Endothelial cell of umbilical vein (primary cell): ENCODE results near the gene NIPBL. TPM values are rescaled to one million over a fixed set of nuclear protein-coding genes. Genes with fewer than 3 reads are reported as not detected.
"Not testable (repeated sequence)": the region's sequence is repeated elsewhere in the genome, so short reads cannot be mapped to it uniquely, and the experiment has no call there.

Experiments used
- BruUV-seq: library from RNA; stranded (reverse); fragments of 400-500 nt; replicated peaks from 2 replicates; lab custom pipeline; 2021; lab: Mats Ljungman, UMichigan
- CTCF ChIA-PET: fragments of 300-600, 350-600 bp; sonication (Branson Sonifier 250); formaldehyde crosslinking; loops from one replicate; lab custom pipeline; 2021; ENCODE audit warnings: antibody characterized with exemption, inconsistent platforms; lab: Charles Lee
- POLR2A ChIA-PET: fragments of 300-600, 350-600 bp; sonication (Branson Sonifier 250); formaldehyde crosslinking; loops from one replicate; lab custom pipeline; 2021; ENCODE audit warnings: antibody characterized with exemption, inconsistent platforms; lab: Charles Lee
- DNase-seq: peaks from one replicate; pipeline ENCODE4 v3.0.0-alpha.2; 2011; ENCODE audit warnings: low read depth, low spot score
- FAIRE-seq: peaks from 2 replicates; lab custom pipeline; 2011; peaks lifted over from hg19 to GRCh38; lab: Jason Lieb, UNC
- H2AFZ ChIP-seq: 2 replicates; pipeline ENCODE4 v1.6.0; 2012; ENCODE audit warnings: low read depth, low read length, control low read depth, inconsistent platforms
- H3K27ac ChIP-seq: 2 replicates; pipeline ENCODE4 v1.5.1; 2011; ENCODE audit warnings: low read depth, mild to moderate bottlenecking, control low read depth, low read length, moderate library complexity; ENCODE audit not compliant: insufficient read depth
- H3K27me3 ChIP-seq, 2 experiments: 2 replicates each; pipeline versions ENCODE4 v1.6.0 to v1.6.1; 2011; ENCODE audit warnings: low read length in 2 of 2, mixed read lengths in 1 of 2; ENCODE audit not compliant: control insufficient read depth in 2 of 2, insufficient read depth in 2 of 2
- H3K36me3 ChIP-seq, 2 experiments: 2 replicates in 1 of 2; 3 replicates in 1 of 2; pipeline ENCODE4 v1.5.1; 2011; ENCODE audit warnings: low read length in 2 of 2, mild to moderate bottlenecking in 1 of 2, moderate library complexity in 1 of 2; ENCODE audit not compliant: control insufficient read depth in 2 of 2, insufficient read depth in 2 of 2; ENCODE audit errors: extremely low read depth in 1 of 2
- H3K4me1 ChIP-seq: 3 replicates; pipeline ENCODE4 v1.5.1; 2011; ENCODE audit warnings: mild to moderate bottlenecking, low read length; ENCODE audit not compliant: control insufficient read depth, insufficient read depth; ENCODE audit errors: extremely low read depth
- H3K4me2 ChIP-seq: 2 replicates; pipeline ENCODE4 v1.6.1; 2011; ENCODE audit warnings: low read length, control low read depth, mixed read lengths; ENCODE audit not compliant: insufficient read depth
- H3K4me3 ChIP-seq, 3 experiments: fragments of 200-600 bp in 1 of 3; sonication (generic), shearing (Covaris generic) in 1 of 3; replicated peaks in 1 of 3; 2 replicates each; pipeline ENCODE4 v1.5.1; 2011 to 2016; ENCODE audit warnings: control low read depth in 3 of 3, low read length in 3 of 3, mild to moderate bottlenecking in 2 of 3, inconsistent platforms in 1 of 3, low read depth in 1 of 3, moderate library complexity in 1 of 3; ENCODE audit not compliant: insufficient read depth in 1 of 3
- H3K79me2 ChIP-seq: 2 replicates; pipeline ENCODE4 v1.6.0; 2012; ENCODE audit warnings: low read length, inconsistent platforms; ENCODE audit not compliant: control insufficient read depth, insufficient read depth
- H3K9ac ChIP-seq: replicated peaks from 2 replicates; pipeline ENCODE3; 2011; ENCODE audit warnings: low read length, control low read depth; ENCODE audit not compliant: insufficient read depth; ENCODE audit errors: extremely low read depth
- H3K9me1 ChIP-seq: replicated peaks from 3 replicates; pipeline ENCODE4 v1.6.0; 2011; ENCODE audit warnings: mild to moderate bottlenecking, low read length; ENCODE audit not compliant: control insufficient read depth, insufficient read depth; ENCODE audit errors: extremely low read depth
- H3K9me3 ChIP-seq: replicated peaks from 2 replicates; pipeline ENCODE4 v1.5.1; 2012; ENCODE audit warnings: low read length, inconsistent platforms; ENCODE audit not compliant: control insufficient read depth, insufficient read depth
- H4K20me1 ChIP-seq: replicated peaks from 2 replicates; pipeline ENCODE3; 2011; ENCODE audit warnings: mild to moderate bottlenecking, low read length; ENCODE audit not compliant: control insufficient read depth, insufficient read depth; ENCODE audit errors: extremely low read depth
- JUN ChIP-seq: IDR thresholded peaks from 2 replicates; pipeline ENCODE4 v1.6.1; 2011; ENCODE audit warnings: borderline replicate concordance, low read depth; ENCODE audit not compliant: insufficient read length, insufficient read depth
- POLR2A ChIP-seq: IDR thresholded peaks from 2 replicates; pipeline ENCODE4 v1.6.1; 2012; ENCODE audit warnings: low read depth, mild to moderate bottlenecking, control low read depth, low read length
- dilution Hi-C: fragments of 300-500 bp; cut with MboI; formaldehyde crosslinking; loops from one replicate; pipeline ENCODE4 v1.15.0; 2019; ENCODE audit warnings: low sequenced_read_pairs; ENCODE audit not compliant: extremely low pct_ligation_motif_present
- intact Hi-C: fragments of 100-400 bp; cut with micrococcal nuclease; formaldehyde crosslinking; loops from one replicate; pipeline ENCODE4 v1.10.0; 2022
- polyA plus RNA-seq, 4 experiments: library from polyadenylated mRNA; depleted of rRNA in 3 of 4; stranded (reverse) in 3 of 4; unstranded in 1 of 4; fragments of >200 nt; gene quantifications; 2 replicates each; pipeline versions ENCODE4 v1.2.1 to v1.2.3, GENCODE V29; 2011 to 2012; ENCODE audit warnings: missing spikeins in 1 of 4
- total RNA-seq: library from RNA; stranded (reverse); gene quantifications from 2 replicates; pipeline ENCODE4 v1.2.3, GENCODE V29; 2021
- TF ChIP-seq, protein P1 (sequence below): IDR thresholded peaks from 2 replicates; pipeline ENCODE4 v1.6.1; 2011; ENCODE audit not compliant: insufficient read depth, insufficient read length

The NIPBL gene
- total and polyA plus RNA-seq, 2 donors (not counting 3 experiments of a cell fraction or from before 2014, with no cell fraction given) = 15.5 to 50.7 TPM

DNA sequence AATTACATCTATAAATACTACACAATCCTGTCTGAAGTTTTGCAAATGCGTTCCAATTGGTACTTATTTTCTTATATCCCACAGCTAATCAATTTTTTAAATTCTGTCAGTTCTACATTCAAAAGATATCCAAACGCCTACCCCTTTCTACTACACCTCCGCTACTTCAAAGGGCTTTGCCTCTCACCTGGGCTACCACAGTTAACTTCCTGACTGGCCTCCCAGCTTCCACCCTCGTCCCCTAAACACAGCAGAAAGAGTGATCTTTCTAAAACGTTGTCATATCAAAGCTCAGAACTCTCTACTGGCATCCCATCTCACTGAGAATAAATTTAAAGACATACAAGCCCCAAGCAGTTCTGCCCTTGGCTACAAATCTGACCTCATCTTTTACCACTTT, 32.3 kb upstream of the NIPBL start:
- Histone ChIP-seq H3K4me1 (no peaks in the 10 kb centered on the region), H3K79me2 (no peaks in the 10 kb centered on the region), H3K27ac (no peak overlapping the region), H3K36me3 (no peaks in the 10 kb centered on the region), H3K9ac (no peak overlapping the region), H3K9me1 (no peaks in the 10 kb centered on the region), H4K20me1 (no peaks in the 10 kb centered on the region), H3K9me3 (no peaks in the 10 kb centered on the region), H2AFZ (no peak overlapping the region), H3K4me3 (no peak overlapping the region), H3K27me3 (peaks cover 7 to 11% of the 10 kb centered on the region in 2 experiments), H3K4me2 (no peak overlapping the region)
- TF ChIP-seq JUN (no peak), POLR2A (no peak)
- TF ChIP-seq, protein P1, sequence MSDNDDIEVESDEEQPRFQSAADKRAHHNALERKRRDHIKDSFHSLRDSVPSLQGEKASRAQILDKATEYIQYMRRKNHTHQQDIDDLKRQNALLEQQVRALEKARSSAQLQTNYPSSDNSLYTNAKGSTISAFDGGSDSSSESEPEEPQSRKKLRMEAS = no peak
- dilution Hi-C loops = no loop called here
- DNase-seq (no peak), FAIRE-seq (no peak)
- intact Hi-C loops = no loop called here
- no TSS peak for BruUV-seq
- ChIA-PET POLR2A (no interaction called here), CTCF (no interaction called here)

DNA sequence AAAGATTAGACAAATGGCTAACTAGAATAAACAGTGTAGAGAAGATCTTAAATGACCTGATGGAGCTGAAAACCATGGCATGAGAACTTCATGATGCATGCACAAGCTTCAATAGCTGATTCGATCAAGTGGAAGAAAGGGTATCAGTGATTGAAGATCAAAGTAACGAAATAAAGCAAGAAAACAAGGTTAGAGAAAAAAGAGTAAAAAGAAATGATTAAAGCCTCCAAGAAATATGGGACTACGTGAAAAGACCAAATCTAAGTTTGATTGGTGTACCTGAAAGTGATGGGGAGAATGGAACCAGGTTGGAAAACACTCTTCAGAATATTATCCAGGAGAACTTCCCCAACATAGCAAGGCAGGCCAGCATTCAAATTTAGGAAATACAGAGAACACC, 28.0 kb upstream of the NIPBL start:
- H3K9me1 ChIP-seq, dilution Hi-C loops: not testable (repeated sequence)

DNA sequence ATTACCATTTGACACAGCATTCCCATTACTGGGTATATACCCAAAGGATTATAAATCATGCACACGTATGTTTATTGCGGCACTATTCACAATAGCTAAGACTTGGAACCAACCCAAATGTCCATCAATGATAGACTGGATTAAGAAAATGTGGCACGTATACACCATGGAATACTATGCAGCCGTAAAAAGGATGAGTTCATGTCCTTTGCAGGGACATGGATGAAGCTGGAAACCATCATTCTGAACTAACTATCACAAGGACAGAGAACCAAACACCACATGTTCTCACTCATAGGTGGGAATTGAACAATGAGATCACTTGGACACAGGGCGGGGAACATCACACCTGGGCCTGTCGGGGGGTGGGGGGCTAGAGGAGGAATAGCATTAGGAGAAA, 23.7 kb upstream of the NIPBL start:
- BruUV-seq, H3K4me1 ChIP-seq, H3K4me2 ChIP-seq, intact Hi-C loops, H3K27ac ChIP-seq, H3K9me3 ChIP-seq, H3K36me3 ChIP-seq, dilution Hi-C loops, H3K9me1 ChIP-seq, H3K79me2 ChIP-seq, H3K27me3 ChIP-seq, H3K4me3 ChIP-seq, CTCF ChIA-PET, DNase-seq, H4K20me1 ChIP-seq, H2AFZ ChIP-seq, POLR2A ChIA-PET, H3K9ac ChIP-seq, FAIRE-seq: not testable (repeated sequence)

More for the DNA sequence above, 28.0 kb upstream of the NIPBL start:
- intact Hi-C loops, H4K20me1 ChIP-seq, H3K4me1 ChIP-seq, H3K36me3 ChIP-seq, H3K4me3 ChIP-seq, POLR2A ChIA-PET, H3K9me3 ChIP-seq, H2AFZ ChIP-seq, CTCF ChIA-PET, H3K27ac ChIP-seq, FAIRE-seq, DNase-seq, BruUV-seq, H3K79me2 ChIP-seq, H3K9ac ChIP-seq, H3K4me2 ChIP-seq: not testable (repeated sequence)
- H3K27me3 ChIP-seq = peaks cover 7 to 12% of the 10 kb centered on the region in 2 experiments
